Measurements from ENCODE around the gene CDH18. TPM values are rescaled to one million over a fixed set of nuclear protein-coding genes. Genes with fewer than 3 reads are reported as not detected.

The CDH18 gene
- total RNA-seq, 4 donors from 2014 or later = not detected

DNA sequence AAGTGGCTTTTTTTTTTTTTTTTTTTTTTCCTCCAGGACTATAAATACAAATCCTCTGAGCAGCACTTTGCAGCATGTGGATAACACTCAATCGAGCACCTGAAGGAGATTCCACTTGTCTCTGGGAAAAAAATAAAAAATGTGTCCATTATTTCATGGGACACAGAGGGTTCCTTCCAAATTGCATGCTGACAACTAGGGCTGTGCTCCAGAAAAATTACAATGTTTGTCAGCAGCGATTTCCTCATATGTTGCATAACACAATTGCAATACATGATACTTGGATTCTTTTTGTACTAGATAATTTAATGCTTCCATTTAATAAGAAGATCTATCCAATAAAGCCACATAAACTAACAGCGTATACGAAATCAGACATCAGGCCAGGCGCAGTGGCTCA lies 84.4 kb downstream of the CDH18 start:
- Histone ChIP-seq H3K27ac (no peak overlapping the region), H3K4me3 (no peak overlapping the region), H3K27me3 (no peaks in the 10 kb centered on the region), H3K4me1 (no peaks in the 10 kb centered on the region), H3K9me3 (no peaks in the 10 kb centered on the region), H3K36me3 (no peaks in the 10 kb centered on the region)
- TF ChIP-seq POLR2AphosphoS5 (IDR thresholded peaks at IDR 0.05) (no peak), POLR2A (IDR thresholded peaks at IDR 0.05) (no peak), EP300 (IDR thresholded peaks at IDR 0.05) (no peak)
- TF ChIP-seq, protein P1, sequence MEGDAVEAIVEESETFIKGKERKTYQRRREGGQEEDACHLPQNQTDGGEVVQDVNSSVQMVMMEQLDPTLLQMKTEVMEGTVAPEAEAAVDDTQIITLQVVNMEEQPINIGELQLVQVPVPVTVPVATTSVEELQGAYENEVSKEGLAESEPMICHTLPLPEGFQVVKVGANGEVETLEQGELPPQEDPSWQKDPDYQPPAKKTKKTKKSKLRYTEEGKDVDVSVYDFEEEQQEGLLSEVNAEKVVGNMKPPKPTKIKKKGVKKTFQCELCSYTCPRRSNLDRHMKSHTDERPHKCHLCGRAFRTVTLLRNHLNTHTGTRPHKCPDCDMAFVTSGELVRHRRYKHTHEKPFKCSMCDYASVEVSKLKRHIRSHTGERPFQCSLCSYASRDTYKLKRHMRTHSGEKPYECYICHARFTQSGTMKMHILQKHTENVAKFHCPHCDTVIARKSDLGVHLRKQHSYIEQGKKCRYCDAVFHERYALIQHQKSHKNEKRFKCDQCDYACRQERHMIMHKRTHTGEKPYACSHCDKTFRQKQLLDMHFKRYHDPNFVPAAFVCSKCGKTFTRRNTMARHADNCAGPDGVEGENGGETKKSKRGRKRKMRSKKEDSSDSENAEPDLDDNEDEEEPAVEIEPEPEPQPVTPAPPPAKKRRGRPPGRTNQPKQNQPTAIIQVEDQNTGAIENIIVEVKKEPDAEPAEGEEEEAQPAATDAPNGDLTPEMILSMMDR (IDR thresholded peaks at IDR 0.05) = no peak
- ATAC-seq = no peak
- WGBS, 2 donors (ENCODE audit: low coverage in 1 of 2) = 88 to 89% methylated on average over 2 to 5 of the region's 5 CpGs

DNA sequence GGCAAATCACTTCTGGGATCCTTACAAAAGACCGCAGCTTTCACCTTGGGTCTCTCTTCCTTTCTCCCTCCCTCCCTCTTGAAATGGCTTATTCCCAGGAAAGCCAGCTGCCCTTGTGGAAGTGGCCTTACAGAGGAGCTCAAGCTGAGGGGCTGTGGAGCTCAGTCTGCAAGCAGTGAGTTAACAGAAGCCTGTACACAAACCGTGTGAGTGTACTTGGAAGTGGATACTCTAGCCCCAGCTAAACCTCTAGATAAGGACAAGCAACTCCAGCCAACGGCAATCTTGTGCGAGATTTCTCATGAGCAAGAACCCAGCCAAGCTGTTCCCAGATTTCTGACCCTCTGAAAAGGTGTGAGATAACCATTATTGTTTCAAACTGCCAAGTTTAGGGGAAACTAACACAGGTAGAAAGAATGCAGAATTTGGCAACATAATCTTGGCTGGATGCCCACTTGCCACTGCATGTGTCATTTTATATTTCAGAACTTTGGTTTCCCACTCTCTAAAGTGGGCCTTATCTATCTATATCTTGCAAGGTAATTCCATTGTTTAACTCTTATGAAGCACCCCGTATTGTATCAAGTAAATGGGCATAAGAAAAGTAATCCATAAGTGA lies 85.6 kb downstream of the CDH18 start:
- 43 to 55% methylated on average over 3 to 5 of the region's 5 CpGs for WGBS, 2 donors (ENCODE audit: low coverage in 1 of 2)
- Histone ChIP-seq H3K4me3 (no peak overlapping the region), H3K36me3 (no peaks in the 10 kb centered on the region), H3K9me3 (no peaks in the 10 kb centered on the region), H3K27ac (no peak overlapping the region), H3K27me3 (no peaks in the 10 kb centered on the region), H3K4me1 (no peaks in the 10 kb centered on the region)
- TF ChIP-seq EP300 (IDR thresholded peaks at IDR 0.05) = no peak
- ATAC-seq = no peak

DNA sequence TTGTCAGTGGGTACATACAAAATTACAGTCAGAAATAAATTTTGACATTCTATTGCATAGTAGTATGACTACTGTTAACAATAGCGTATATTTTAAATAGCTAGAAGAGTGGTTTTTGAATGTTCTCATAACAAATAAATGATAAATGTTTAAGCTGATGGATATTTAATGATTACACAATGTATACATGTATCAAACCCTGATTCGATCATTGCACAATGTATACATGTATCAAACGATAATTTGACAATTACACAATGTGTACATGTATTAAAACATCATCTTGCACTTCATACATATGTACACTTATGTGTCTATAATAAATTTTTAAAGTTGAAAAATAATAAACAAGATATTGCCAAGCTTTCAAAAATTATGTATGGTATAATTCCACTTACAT lies 87.7 kb downstream of the CDH18 start:
- no peaks in the 10 kb centered on the region for H3K4me1 ChIP-seq
- no peaks in the 10 kb centered on the region for H3K27me3 ChIP-seq
- WGBS, 2 donors (ENCODE audit: low coverage in 1 of 2) = 44 to 66% methylated on average over 3 of the region's 3 CpGs
- no peaks in the 10 kb centered on the region for H3K9me3 ChIP-seq
- ATAC-seq = no peak
- no peak for TF ChIP-seq POLR2AphosphoS5 (IDR thresholded peaks at IDR 0.05)
- no peak for TF ChIP-seq POLR2A (IDR thresholded peaks at IDR 0.05)
- TF ChIP-seq, protein P1 (IDR thresholded peaks at IDR 0.05) = no peak
- TF ChIP-seq EP300 (IDR thresholded peaks at IDR 0.05) = no peak
- no peak overlapping the region for H3K4me3 ChIP-seq
- H3K36me3 ChIP-seq = no peaks in the 10 kb centered on the region
- H3K27ac ChIP-seq = no peak overlapping the region

DNA sequence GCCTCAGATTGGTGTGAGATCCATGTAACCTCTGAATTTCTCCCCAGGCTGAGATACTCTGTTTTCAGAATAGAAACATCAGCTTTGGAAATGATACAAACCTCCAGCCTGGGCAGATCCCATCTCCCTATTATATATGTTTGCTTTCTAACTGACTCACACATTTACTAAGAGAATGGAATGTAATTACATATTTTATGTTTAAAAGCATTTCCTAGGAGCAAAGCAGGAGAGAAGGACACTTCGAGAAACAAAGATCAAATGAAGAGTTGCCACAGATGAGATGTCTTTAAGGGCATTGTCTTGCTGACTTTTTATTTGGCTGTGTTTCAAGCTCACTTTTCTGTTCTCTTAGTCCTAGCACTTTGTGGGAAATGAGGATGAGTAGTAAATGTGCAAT lies 96.3 kb downstream of the CDH18 start:
- no peaks in the 10 kb centered on the region for H3K4me1 ChIP-seq
- no peak overlapping the region for H3K27ac ChIP-seq
- no peak for TF ChIP-seq POLR2A (IDR thresholded peaks at IDR 0.05)
- WGBS, 2 donors (ENCODE audit: low coverage in 1 of 2) = 29 to 67% methylated on average over 1 of the region's 1 CpG
- ATAC-seq = no peak
- H3K4me3 ChIP-seq = no peak overlapping the region
- no peaks in the 10 kb centered on the region for H3K36me3 ChIP-seq
- no peaks in the 10 kb centered on the region for H3K27me3 ChIP-seq
- H3K9me3 ChIP-seq = no peaks in the 10 kb centered on the region

DNA sequence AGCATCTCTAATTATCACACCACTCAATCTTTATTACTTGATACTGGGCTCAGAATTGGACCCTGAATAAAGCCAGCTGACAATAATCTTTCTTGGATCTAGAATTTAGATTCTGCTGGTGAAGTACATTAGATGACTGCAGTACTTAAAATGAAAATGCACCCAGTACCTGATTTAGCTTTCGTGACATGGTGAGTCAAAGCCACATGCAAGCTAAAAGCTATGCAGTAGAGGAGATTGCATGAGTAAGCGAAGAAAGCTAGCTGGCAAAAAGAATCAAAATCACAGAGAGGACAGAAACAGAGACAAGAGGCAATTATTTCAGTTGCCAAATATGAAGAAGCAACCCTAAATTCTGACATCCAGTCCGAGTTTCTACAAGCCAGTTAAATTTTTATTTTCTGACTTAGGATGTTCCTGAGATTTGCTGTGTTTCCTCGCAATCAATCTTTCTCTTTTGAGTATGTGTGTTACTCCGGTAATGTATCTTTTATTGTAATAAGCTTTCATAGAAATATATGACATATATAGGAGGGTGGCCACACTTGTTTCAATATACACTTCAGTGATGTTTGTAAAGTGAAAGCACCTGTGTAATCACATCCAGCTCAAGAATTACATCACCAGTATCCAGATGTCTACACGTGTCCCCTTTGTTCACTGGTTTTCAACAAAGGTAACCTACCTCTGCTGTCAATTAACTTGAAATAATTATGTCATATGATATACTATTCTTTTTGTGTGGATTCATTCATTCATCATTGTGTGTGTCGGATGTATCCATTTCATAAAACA lies 101.7 kb downstream of the CDH18 start:
- Histone ChIP-seq H3K4me1 (no peaks in the 10 kb centered on the region), H3K9me3 (no peaks in the 10 kb centered on the region), H3K36me3 (no peaks in the 10 kb centered on the region), H3K4me3 (no peak overlapping the region), H3K27me3 (no peaks in the 10 kb centered on the region), H3K27ac (no peak overlapping the region)
- TF ChIP-seq, protein P1 (IDR thresholded peaks at IDR 0.05) = no peak
- TF ChIP-seq POLR2AphosphoS5 (IDR thresholded peaks at IDR 0.05) (no peak), POLR2A (IDR thresholded peaks at IDR 0.05) (no peak), EP300 (IDR thresholded peaks at IDR 0.05) (no peak)
- WGBS, 2 donors (ENCODE audit: low coverage in 1 of 2) = 67 to 72% methylated on average over 7 of the region's 7 CpGs
- ATAC-seq = no peak
